ENCODE data around the gene GNPDA1. TPM values are rescaled to one million over a fixed set of nuclear protein-coding genes. Genes with fewer than 3 reads are reported as not detected.

Gene GNPDA1
- total RNA-seq, 1 experiment from 2014 or later, result 54.1 TPM

DNA sequence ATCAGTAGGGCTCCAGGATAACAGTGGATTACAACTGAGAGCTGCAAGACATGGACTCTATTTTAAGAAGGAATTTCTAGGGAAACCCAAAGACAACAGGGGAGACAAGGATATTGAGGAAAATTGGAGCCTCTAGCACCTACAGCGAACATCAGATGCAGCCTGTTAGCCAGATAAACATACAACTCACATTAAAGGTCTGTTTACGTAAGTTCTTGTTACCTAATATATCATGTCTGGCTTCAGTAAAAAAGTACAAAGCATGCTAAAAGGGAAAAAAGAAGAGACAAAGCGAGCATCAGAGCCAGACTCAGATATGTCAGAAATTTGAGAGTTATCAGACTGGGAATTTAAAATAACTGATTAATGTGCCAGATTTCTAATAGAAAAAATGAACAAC, 17.2 kb downstream of the GNPDA1 start:
- H3K4me2 ChIP-seq, result no peak overlapping the region
- no peak overlapping the region for H3K27ac ChIP-seq
- H3K9me2 ChIP-seq (ENCODE audit: insufficient read depth), result no peaks in the 10 kb centered on the region
- H3K9me3 ChIP-seq (ENCODE audit: insufficient read depth, low read depth), result no peaks in the 10 kb centered on the region
- intact Hi-C loops (cut with micrococcal nuclease; ENCODE audit: unreplicated experiment), result no loop called here
- H3K4me1 ChIP-seq (replicated peaks; ENCODE audit: insufficient read depth), result no peaks in the 10 kb centered on the region
- BruUV-seq (replicated peaks), result no TSS peak
- no peak for DNase-seq
- no peak for TF ChIP-seq EZH2 (IDR thresholded peaks at IDR 0.05; ENCODE audit: low read depth)
- peaks cover 8% of the 10 kb centered on the region for H3K36me3 ChIP-seq (ENCODE audit: low read depth)
- peaks cover 9% of the 10 kb centered on the region; the same call in 1 of the 2 replicates for H3F3A ChIP-seq (ENCODE audit: insufficient read depth, low read depth)
- CTCF ChIA-PET, result no interaction called here
- POLR2A ChIA-PET (ENCODE audit: unreplicated experiment), result no interaction called here
- H4K20me1 ChIP-seq (ENCODE audit: insufficient read depth), result no peaks in the 10 kb centered on the region
- H3K79me2 ChIP-seq (ENCODE audit: low read depth), result no peaks in the 10 kb centered on the region
- no peak overlapping the region for H2AFZ ChIP-seq
- H3K4me3 ChIP-seq, result no peak overlapping the region
- H3K27me3 ChIP-seq (ENCODE audit: insufficient read depth, low read depth), result no peaks in the 10 kb centered on the region

DNA sequence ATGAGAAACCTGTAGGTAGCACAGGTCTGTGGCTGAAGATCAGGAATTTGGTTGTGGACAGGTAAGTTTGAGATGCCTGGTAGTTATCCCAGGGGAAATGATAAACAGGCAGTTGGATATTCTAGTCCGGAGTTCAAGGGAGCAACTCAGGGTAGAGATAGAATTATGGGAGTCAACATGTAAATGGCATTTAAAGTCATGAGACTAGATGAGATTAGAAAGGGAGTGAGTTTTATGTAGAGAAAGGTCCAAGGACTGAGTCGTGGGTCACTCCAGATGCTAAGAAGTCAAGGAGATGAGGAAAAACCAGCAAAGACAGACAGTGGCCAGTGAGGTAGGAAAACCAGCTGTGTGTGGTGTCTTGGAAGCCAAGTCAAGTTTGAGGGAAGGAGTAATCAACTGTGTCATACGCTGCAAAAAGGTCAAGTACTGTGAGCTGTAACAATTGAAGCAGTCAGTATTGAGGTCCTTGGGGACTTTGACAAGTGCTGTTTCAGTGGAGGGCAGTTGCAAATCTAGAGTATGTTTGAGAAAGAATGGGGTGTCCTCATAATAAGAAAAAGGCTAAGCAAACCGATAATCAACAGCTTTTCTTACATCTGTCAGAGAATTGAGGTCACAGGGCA, 18.2 kb downstream of the GNPDA1 start:
- Histone ChIP-seq H3K4me1 (replicated peaks; ENCODE audit: insufficient read depth) (no peaks in the 10 kb centered on the region), H3K9me3 (ENCODE audit: insufficient read depth, low read depth) (no peaks in the 10 kb centered on the region), H3K27ac (no peak overlapping the region), H2AFZ (no peak overlapping the region), H3F3A (ENCODE audit: insufficient read depth, low read depth) (0 out of 2 replicates have a peak, but pooled peaks cover 3% of the 10 kb centered on the region), H3K4me3 (no peak overlapping the region), H3K36me3 (ENCODE audit: low read depth) (peaks cover 8% of the 10 kb centered on the region), H3K4me2 (no peak overlapping the region), H4K20me1 (ENCODE audit: insufficient read depth) (no peaks in the 10 kb centered on the region), H3K79me2 (ENCODE audit: low read depth) (no peaks in the 10 kb centered on the region), H3K27me3 (ENCODE audit: insufficient read depth, low read depth) (no peaks in the 10 kb centered on the region), H3K9me2 (ENCODE audit: insufficient read depth) (no peaks in the 10 kb centered on the region)
- CTCF ChIA-PET, result interaction anchor here (0.7 kb wide), 1 partner anchor 23 kb away, joined by 4 read pairs; no protein-coding TSS in a partner anchor
- intact Hi-C loops (cut with micrococcal nuclease; ENCODE audit: unreplicated experiment), result loop anchor here (5.0 kb wide), 1 partner anchor 703 kb away; no protein-coding TSS in a partner anchor
- no peak for DNase-seq
- TF ChIP-seq EZH2 (IDR thresholded peaks at IDR 0.05; ENCODE audit: low read depth), result no peak
- TF ChIP-seq, protein P1, sequence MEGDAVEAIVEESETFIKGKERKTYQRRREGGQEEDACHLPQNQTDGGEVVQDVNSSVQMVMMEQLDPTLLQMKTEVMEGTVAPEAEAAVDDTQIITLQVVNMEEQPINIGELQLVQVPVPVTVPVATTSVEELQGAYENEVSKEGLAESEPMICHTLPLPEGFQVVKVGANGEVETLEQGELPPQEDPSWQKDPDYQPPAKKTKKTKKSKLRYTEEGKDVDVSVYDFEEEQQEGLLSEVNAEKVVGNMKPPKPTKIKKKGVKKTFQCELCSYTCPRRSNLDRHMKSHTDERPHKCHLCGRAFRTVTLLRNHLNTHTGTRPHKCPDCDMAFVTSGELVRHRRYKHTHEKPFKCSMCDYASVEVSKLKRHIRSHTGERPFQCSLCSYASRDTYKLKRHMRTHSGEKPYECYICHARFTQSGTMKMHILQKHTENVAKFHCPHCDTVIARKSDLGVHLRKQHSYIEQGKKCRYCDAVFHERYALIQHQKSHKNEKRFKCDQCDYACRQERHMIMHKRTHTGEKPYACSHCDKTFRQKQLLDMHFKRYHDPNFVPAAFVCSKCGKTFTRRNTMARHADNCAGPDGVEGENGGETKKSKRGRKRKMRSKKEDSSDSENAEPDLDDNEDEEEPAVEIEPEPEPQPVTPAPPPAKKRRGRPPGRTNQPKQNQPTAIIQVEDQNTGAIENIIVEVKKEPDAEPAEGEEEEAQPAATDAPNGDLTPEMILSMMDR (conservative IDR thresholded peaks at IDR 0.05), result no peak
- POLR2A ChIA-PET (ENCODE audit: unreplicated experiment), result interaction anchor here (0.8 kb wide), 1 partner anchor 461 kb away, joined by 3 read pairs; no protein-coding TSS in a partner anchor
- BruUV-seq (replicated peaks), result no TSS peak

DNA sequence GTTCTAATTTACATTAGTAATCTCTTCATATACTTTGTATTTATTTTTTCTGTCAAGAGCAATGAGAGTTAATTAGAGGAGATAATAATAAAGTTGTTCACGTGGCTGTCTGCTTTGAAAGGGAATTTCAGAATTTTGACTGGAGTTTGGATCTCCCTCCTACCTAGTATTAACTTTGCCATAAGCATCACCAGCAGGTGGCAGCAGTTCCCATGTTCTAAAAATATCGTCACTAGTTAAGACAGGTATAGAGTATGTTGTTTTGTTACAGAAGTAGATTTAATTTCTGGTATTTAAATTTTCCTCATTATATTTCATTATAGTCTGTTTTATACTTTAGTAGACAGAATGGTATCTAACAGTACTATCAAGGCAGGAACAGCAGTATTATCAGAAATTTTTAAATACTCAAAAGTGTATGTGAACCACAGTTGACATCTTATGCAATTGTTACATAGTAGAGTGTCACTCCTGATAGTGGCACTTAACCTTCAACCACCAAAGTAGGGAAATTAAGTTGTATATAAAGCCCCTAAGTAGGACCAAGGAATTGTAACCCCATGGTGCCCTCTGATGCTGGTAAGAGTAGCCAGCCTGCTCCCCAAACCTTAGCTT, 20.4 kb downstream of the GNPDA1 start:
- no peak for TF ChIP-seq EZH2 (IDR thresholded peaks at IDR 0.05; ENCODE audit: low read depth)
- TF ChIP-seq, protein P1 (conservative IDR thresholded peaks at IDR 0.05), result peak; percentile 90
- H3K9me2 ChIP-seq (ENCODE audit: insufficient read depth), result no peaks in the 10 kb centered on the region
- peak; percentile 55 to 60 for DNase-seq
- BruUV-seq (replicated peaks), result no TSS peak
- intact Hi-C loops (cut with micrococcal nuclease; ENCODE audit: unreplicated experiment), result loop anchor here (1.0 to 5.0 kb wide), 2 partner anchors 152 to 705 kb away; no protein-coding TSS in a partner anchor
- H3K4me3 ChIP-seq, result no peak overlapping the region
- peaks cover 8% of the 10 kb centered on the region for H3K36me3 ChIP-seq (ENCODE audit: low read depth)
- ChIA-PET CTCF (interaction anchor here (0.6 to 1.8 kb wide), 2 partner anchors 151 to 158 kb away, joined by 3 to 8 read pairs; no protein-coding TSS in a partner anchor), POLR2A (ENCODE audit: unreplicated experiment) (no interaction called here)
- no peak overlapping the region for H2AFZ ChIP-seq
- no peaks in the 10 kb centered on the region for H4K20me1 ChIP-seq (ENCODE audit: insufficient read depth)
- 0 out of 2 replicates have a peak, but pooled peaks cover 3% of the 10 kb centered on the region for H3F3A ChIP-seq (ENCODE audit: insufficient read depth, low read depth)
- H3K27me3 ChIP-seq (ENCODE audit: insufficient read depth, low read depth), result no peaks in the 10 kb centered on the region
- H3K79me2 ChIP-seq (ENCODE audit: low read depth), result no peaks in the 10 kb centered on the region
- no peak overlapping the region for H3K4me2 ChIP-seq
- no peaks in the 10 kb centered on the region for H3K9me3 ChIP-seq (ENCODE audit: insufficient read depth, low read depth)
- H3K27ac ChIP-seq, result no peak overlapping the region
- no peaks in the 10 kb centered on the region for H3K4me1 ChIP-seq (replicated peaks; ENCODE audit: insufficient read depth)
